SK-N-SH (cell line): ENCODE data around the gene CA10.

Source experiments
- CTCF ChIP-seq: fragments of 200-600 bp; sonication (generic); IDR thresholded peaks from 2 replicates; pipeline ENCODE4 v1.6.1; 2017; ENCODE audit warnings: antibody characterized with exemption, mild to moderate bottlenecking, moderate library complexity
- ELF1 ChIP-seq: IDR thresholded peaks from 2 replicates; pipeline ENCODE4 v1.4.0; 2012
- FOXJ3 ChIP-seq: sonication (generic); formaldehyde crosslinking; IDR thresholded peaks from 2 replicates; pipeline ENCODE4 v1.5.1; 2020; ENCODE audit warnings: mild to moderate bottlenecking, missing genetic modification reagents
- FOXM1 ChIP-seq: IDR thresholded peaks from 2 replicates; pipeline ENCODE4 v1.4.0; 2012; ENCODE audit warnings: low read depth, mild to moderate bottlenecking
- MEF2A ChIP-seq: IDR thresholded peaks from 2 replicates; pipeline ENCODE4 v1.4.0; 2012; ENCODE audit warnings: low read depth, borderline replicate concordance
- NFIC ChIP-seq: IDR thresholded peaks from 2 replicates; pipeline ENCODE4 v1.4.0; 2012; ENCODE audit warnings: borderline replicate concordance
- POLR2AphosphoS5 ChIP-seq: IDR thresholded peaks from 2 replicates; pipeline ENCODE4 v1.6.1; 2012; ENCODE audit warnings: low read depth, low read length
- RAD21 ChIP-seq: IDR thresholded peaks from 2 replicates; pipeline ENCODE4 v1.6.1; 2012; ENCODE audit warnings: mild to moderate bottlenecking, low read length
- RCOR1 ChIP-seq: fragments of 150-350 bp; IDR thresholded peaks from 2 replicates; pipeline ENCODE4 v1.6.1; 2017; ENCODE audit warnings: antibody characterized with exemption, low read length
- REST ChIP-seq: IDR thresholded peaks from 2 replicates; pipeline ENCODE4 v1.6.1; 2012; ENCODE audit warnings: mild to moderate bottlenecking, low read depth, low read length, moderate library complexity
- RFX5 ChIP-seq: IDR thresholded peaks from 2 replicates; pipeline ENCODE4 v1.6.1; 2012; ENCODE audit warnings: mild to moderate bottlenecking, improper control_type of control experiment, low read length
- SIN3A ChIP-seq: IDR thresholded peaks from 2 replicates; pipeline ENCODE4 v1.6.1; 2012; ENCODE audit warnings: low read depth, mild to moderate bottlenecking, low read length, moderate library complexity, borderline replicate concordance
- USF1 ChIP-seq: IDR thresholded peaks from 2 replicates; pipeline ENCODE4 v1.4.0; 2012; ENCODE audit warnings: low read depth, borderline replicate concordance

GRCh38 chr17:51748749-51749604 lies 409.5 kb downstream of the CA10 start:
- TF ChIP-seq RFX5 (no peak), RAD21 (no peak), CTCF (no peak), POLR2AphosphoS5 (no peak), RCOR1 (no peak), REST (no peak), FOXJ3 (CRISPR knock-in tag) (no peak), NFIC (no peak), ELF1 (no peak), MEF2A (no peak), USF1 (no peak), SIN3A (no peak), FOXM1 (no peak)
